ENCODE measurements around the gene SPSB3. TPM values are rescaled to one million over a fixed set of nuclear protein-coding genes. Genes with fewer than 3 reads are reported as not detected.
"Not testable (repeated sequence)": the region's sequence is repeated elsewhere in the genome, so short reads cannot be mapped to it uniquely, and the experiment has no call there.

The SPSB3 gene
- total RNA-seq, 2 donors from 2014 or later, result 19.1 to 29.2 TPM

- peak overlapping the region in 1 of 2 donors; percentile 51 for H3K27ac Mint-ChIP-seq
- no peaks in the 10 kb centered on the region for H3K36me3 Mint-ChIP-seq
- H3K9me3 Mint-ChIP-seq, result no peaks in the 10 kb centered on the region
- ATAC-seq (no peak), DNase-seq (ENCODE audit: low spot score in 2 of 2) (no peak)
These were observed 36.6 kb upstream of the SPSB3 start for GRCh38 chr16:1818873-1819525.

- ATAC-seq, result peak in 1 of 2 donors; percentile 21
- no peak for DNase-seq (ENCODE audit: low spot score in 2 of 2)
- no peak overlapping the region for H3K27ac Mint-ChIP-seq
- H3K9me3 Mint-ChIP-seq, result no peaks in the 10 kb centered on the region
- no peaks in the 10 kb centered on the region for H3K36me3 Mint-ChIP-seq
These were observed 36.0 kb upstream of the SPSB3 start for GRCh38 chr16:1818204-1818872.

- DNase-seq (ENCODE audit: low spot score in 2 of 2) (no peak), ATAC-seq (no peak)
- Mint-ChIP-seq H3K36me3 (no peaks in the 10 kb centered on the region), H3K27ac (peak overlapping the region in 1 of 2 donors; percentile 68), H3K9me3 (no peaks in the 10 kb centered on the region)
These were observed 35.3 kb upstream of the SPSB3 start for GRCh38 chr16:1817716-1818115.

- no peak for ATAC-seq
- Mint-ChIP-seq H3K36me3 (no peaks in the 10 kb centered on the region), H3K9me3 (no peaks in the 10 kb centered on the region), H3K27ac (no peak overlapping the region)
- DNase-seq (ENCODE audit: low spot score in 2 of 2), result no peak
These were observed 34.9 kb upstream of the SPSB3 start for GRCh38 chr16:1817276-1817589.

- no peak for ATAC-seq
- no peaks in the 10 kb centered on the region for H3K9me3 Mint-ChIP-seq
- DNase-seq (ENCODE audit: low spot score in 2 of 2), result no peak
- H3K36me3 Mint-ChIP-seq, result no peaks in the 10 kb centered on the region
- H3K27ac Mint-ChIP-seq, result no peak overlapping the region
These were observed 34.3 kb upstream of the SPSB3 start for GRCh38 chr16:1816396-1817275.

GRCh38 chr16:1815461-1815860 is 33.1 kb upstream of the SPSB3 start:
- Mint-ChIP-seq H3K9me3 (no peaks in the 10 kb centered on the region), H3K27ac (peak overlapping the region; percentile 49 to 81), H3K36me3 (no peaks in the 10 kb centered on the region)
- DNase-seq (ENCODE audit: low spot score in 2 of 2), result no peak
- ATAC-seq, result no peak

- DNase-seq (ENCODE audit: low spot score in 2 of 2), result peak in 1 of 2 donors; percentile 55
- Mint-ChIP-seq H3K36me3 (no peaks in the 10 kb centered on the region), H3K9me3 (no peaks in the 10 kb centered on the region), H3K27ac (peak overlapping the region; percentile 1 to 11)
- ATAC-seq, result peak; percentile 89 to 95
These were observed 30.4 kb upstream of the SPSB3 start for GRCh38 chr16:1812732-1813163.

- ATAC-seq (no peak), DNase-seq (ENCODE audit: low spot score in 2 of 2) (no peak)
These were observed 28.2 kb upstream of the SPSB3 start for GRCh38 chr16:1810536-1810935.

GRCh38 chr16:1810106-1810505 is 27.7 kb upstream of the SPSB3 start:
- Mint-ChIP-seq H3K27ac (peak overlapping the region in 1 of 2 donors; percentile 87), H3K36me3 (peaks cover 0 to 7% of the 10 kb centered on the region in 2 donors), H3K9me3 (no peaks in the 10 kb centered on the region)
- ATAC-seq, result no peak
- no peak for DNase-seq (ENCODE audit: low spot score in 2 of 2)

More at GRCh38 chr16:1810536-1810935, 28.2 kb upstream of the SPSB3 start:
- H3K27ac Mint-ChIP-seq, result no peak overlapping the region
- H3K36me3 Mint-ChIP-seq, result peaks cover 0 to 7% of the 10 kb centered on the region in 2 donors
- no peaks in the 10 kb centered on the region for H3K9me3 Mint-ChIP-seq

- Mint-ChIP-seq H3K9me3 (no peaks in the 10 kb centered on the region), H3K36me3 (peaks cover 0 to 7% of the 10 kb centered on the region in 2 donors), H3K27ac (no peak overlapping the region)
- ATAC-seq, result no peak
- DNase-seq (ENCODE audit: low spot score in 2 of 2), result no peak
These were observed 27.0 kb upstream of the SPSB3 start for GRCh38 chr16:1809281-1809801.

- ATAC-seq (no peak), DNase-seq (ENCODE audit: low spot score in 2 of 2) (no peak)
- no peaks in the 10 kb centered on the region for H3K9me3 Mint-ChIP-seq
- H3K36me3 Mint-ChIP-seq, result peaks cover 0 to 7% of the 10 kb centered on the region in 2 donors
- H3K27ac Mint-ChIP-seq, result no peak overlapping the region
These were observed 26.3 kb upstream of the SPSB3 start for GRCh38 chr16:1808691-1809090.

- H3K36me3 Mint-ChIP-seq, result peaks cover 0 to 7% of the 10 kb centered on the region in 2 donors
- no peak for DNase-seq (ENCODE audit: low spot score in 2 of 2)
- H3K9me3 Mint-ChIP-seq, result no peaks in the 10 kb centered on the region
- H3K27ac Mint-ChIP-seq, result no peak overlapping the region
- no peak for ATAC-seq
These were observed 25.3 kb upstream of the SPSB3 start for GRCh38 chr16:1807626-1808025.

- no peak for DNase-seq (ENCODE audit: low spot score in 2 of 2)
- Mint-ChIP-seq H3K36me3 (peaks cover 0 to 38% of the 10 kb centered on the region in 2 donors), H3K27ac (no peak overlapping the region), H3K9me3 (peaks cover 0 to 16% of the 10 kb centered on the region in 2 donors)
- ATAC-seq, result no peak
These were observed 18.3 kb upstream of the SPSB3 start for GRCh38 chr16:1800701-1801100.

GRCh38 chr16:1799263-1799662 is 16.9 kb upstream of the SPSB3 start:
- not testable (repeated sequence) for DNase-seq (ENCODE audit: low spot score in 2 of 2); ATAC-seq; H3K27ac Mint-ChIP-seq
- Mint-ChIP-seq H3K9me3 (peaks cover 0 to 16% of the 10 kb centered on the region in 2 donors), H3K36me3 (peaks cover 0 to 38% of the 10 kb centered on the region in 2 donors)

- Mint-ChIP-seq H3K9me3 (peaks cover 0 to 16% of the 10 kb centered on the region in 2 donors), H3K27ac (no peak overlapping the region), H3K36me3 (peaks cover 0 to 30% of the 10 kb centered on the region in 2 donors)
- no peak for ATAC-seq
- DNase-seq (ENCODE audit: low spot score in 2 of 2), result no peak
These were observed 12.7 kb upstream of the SPSB3 start for GRCh38 chr16:1794908-1795666.

GRCh38 chr16:1794221-1794871 is 12.0 kb upstream of the SPSB3 start:
- Mint-ChIP-seq H3K9me3 (peaks cover 0 to 12% of the 10 kb centered on the region in 2 donors), H3K36me3 (peaks cover 0 to 22% of the 10 kb centered on the region in 2 donors), H3K27ac (no peak overlapping the region)
- ATAC-seq (peak in 1 of 2 donors; percentile 5), DNase-seq (ENCODE audit: low spot score in 2 of 2) (no peak)

All from activated naive CD4-positive, alpha-beta T cell treated with anti-CD3 and anti-CD28 coated beads, Interleukin-2, amount 50 U/mL, for 72 hours (primary cell).